ENCODE data around the gene WWOX.

GRCh38 chr16:79053577-79053976, 954.1 kb downstream of the WWOX start:
- TF ChIP-seq CTCF (IDR thresholded peaks at IDR 0.05; ENCODE audit: poor library complexity), result no peak
- no peak for TF ChIP-seq EZH2 (IDR thresholded peaks at IDR 0.05; ENCODE audit: borderline replicate concordance)

Measured in hepatocyte (in vitro differentiated cells).